Activated T-cell treated with anti-CD3 and anti-CD28 coated beads, Interleukin-2, amount 50 U/mL, for 24 hours (primary cell): ENCODE data around the gene AQP2.

ENCODE experiments used
- DNase-seq: peaks from one replicate; pipeline ENCODE4 v3.0.0-alpha.2; 2020
- H3K27ac Mint-ChIP-seq: 2 replicates; pipeline ENCODE4 v1.8.0; 2020; ENCODE audit warnings: mild to moderate bottlenecking, mixed read lengths
- H3K27me3 Mint-ChIP-seq: 2 replicates; pipeline ENCODE4 v1.8.0; 2020; ENCODE audit warnings: mixed read lengths
- H3K36me3 Mint-ChIP-seq: 2 replicates; pipeline ENCODE4 v1.8.0; 2020; ENCODE audit warnings: low read depth, mixed read lengths
- H3K4me1 Mint-ChIP-seq: 2 replicates; pipeline ENCODE4 v1.8.0; 2020; ENCODE audit warnings: low read depth, mixed read lengths
- H3K4me3 Mint-ChIP-seq: 2 replicates; pipeline ENCODE4 v1.8.0; 2020; ENCODE audit warnings: mild to moderate bottlenecking, moderate library complexity, mixed read lengths
- H3K9me3 Mint-ChIP-seq: 2 replicates; pipeline ENCODE4 v1.8.0; 2020; ENCODE audit warnings: mixed read lengths

AQP2 gene

GRCh38 chr12:49912345-49913255 is 37.9 kb upstream of the AQP2 start:
- no peaks in the 10 kb centered on the region for H3K9me3 Mint-ChIP-seq
- DNase-seq = no peak
- no peaks in the 10 kb centered on the region for H3K4me1 Mint-ChIP-seq
- no peak overlapping the region for H3K27ac Mint-ChIP-seq
- H3K4me3 Mint-ChIP-seq = no peak overlapping the region
- no peaks in the 10 kb centered on the region for H3K36me3 Mint-ChIP-seq
- H3K27me3 Mint-ChIP-seq = peaks cover 8% of the 10 kb centered on the region

- Mint-ChIP-seq H3K4me3 (no peak overlapping the region), H3K4me1 (no peaks in the 10 kb centered on the region), H3K27ac (no peak overlapping the region), H3K36me3 (no peaks in the 10 kb centered on the region), H3K27me3 (peaks cover 8% of the 10 kb centered on the region), H3K9me3 (no peaks in the 10 kb centered on the region)
- DNase-seq = no peak
Observed at GRCh38 chr12:49916129-49916919, 34.2 kb upstream of the AQP2 start.

GRCh38 chr12:49917166-49917787 is 33.3 kb upstream of the AQP2 start:
- H3K27ac Mint-ChIP-seq = no peak overlapping the region
- H3K4me3 Mint-ChIP-seq = no peak overlapping the region

GRCh38 chr12:49917788-49918173 is 32.8 kb upstream of the AQP2 start:
- no peak overlapping the region for H3K4me3 Mint-ChIP-seq
- DNase-seq = no peak
- no peaks in the 10 kb centered on the region for H3K9me3 Mint-ChIP-seq
- H3K4me1 Mint-ChIP-seq = no peaks in the 10 kb centered on the region
- peaks cover 8% of the 10 kb centered on the region for H3K27me3 Mint-ChIP-seq
- no peak overlapping the region for H3K27ac Mint-ChIP-seq
- H3K36me3 Mint-ChIP-seq = no peaks in the 10 kb centered on the region

More at GRCh38 chr12:49917166-49917787, 33.3 kb upstream of the AQP2 start:
- Mint-ChIP-seq H3K9me3 (no peaks in the 10 kb centered on the region), H3K27me3 (peaks cover 8% of the 10 kb centered on the region), H3K36me3 (no peaks in the 10 kb centered on the region), H3K4me1 (no peaks in the 10 kb centered on the region)
- DNase-seq = no peak

- peaks cover 5% of the 10 kb centered on the region for H3K27me3 Mint-ChIP-seq
- H3K9me3 Mint-ChIP-seq = no peaks in the 10 kb centered on the region
- no peaks in the 10 kb centered on the region for H3K4me1 Mint-ChIP-seq
- no peak overlapping the region for H3K4me3 Mint-ChIP-seq
- DNase-seq = no peak
- no peak overlapping the region for H3K27ac Mint-ChIP-seq
- no peaks in the 10 kb centered on the region for H3K36me3 Mint-ChIP-seq
Observed at GRCh38 chr12:49920241-49920914, 30.2 kb upstream of the AQP2 start.

GRCh38 chr12:49920915-49921286 is 29.6 kb upstream of the AQP2 start:
- H3K4me3 Mint-ChIP-seq = no peak overlapping the region
- no peak for DNase-seq
- no peaks in the 10 kb centered on the region for H3K4me1 Mint-ChIP-seq
- H3K27me3 Mint-ChIP-seq = peaks cover 5% of the 10 kb centered on the region
- H3K27ac Mint-ChIP-seq = no peak overlapping the region
- no peaks in the 10 kb centered on the region for H3K9me3 Mint-ChIP-seq
- no peaks in the 10 kb centered on the region for H3K36me3 Mint-ChIP-seq

- peaks cover 5% of the 10 kb centered on the region for H3K27me3 Mint-ChIP-seq
- no peaks in the 10 kb centered on the region for H3K9me3 Mint-ChIP-seq
- no peaks in the 10 kb centered on the region for H3K36me3 Mint-ChIP-seq
- DNase-seq = no peak
- no peak overlapping the region for H3K27ac Mint-ChIP-seq
- H3K4me3 Mint-ChIP-seq = no peak overlapping the region
- peaks cover 2% of the 10 kb centered on the region for H3K4me1 Mint-ChIP-seq
Observed at GRCh38 chr12:49921299-49921698, 29.2 kb upstream of the AQP2 start.

- no peak overlapping the region for H3K27ac Mint-ChIP-seq
- no peak overlapping the region for H3K4me3 Mint-ChIP-seq
- peaks cover 2% of the 10 kb centered on the region for H3K4me1 Mint-ChIP-seq
Observed at GRCh38 chr12:49921936-49922335, 28.6 kb upstream of the AQP2 start.

GRCh38 chr12:49922349-49923034 is 28.0 kb upstream of the AQP2 start:
- Mint-ChIP-seq H3K4me3 (no peak overlapping the region), H3K4me1 (peaks cover 2% of the 10 kb centered on the region), H3K27me3 (no peaks in the 10 kb centered on the region), H3K36me3 (no peaks in the 10 kb centered on the region), H3K9me3 (no peaks in the 10 kb centered on the region), H3K27ac (no peak overlapping the region)
- no peak for DNase-seq

More at GRCh38 chr12:49921936-49922335, 28.6 kb upstream of the AQP2 start:
- H3K9me3 Mint-ChIP-seq = no peaks in the 10 kb centered on the region
- H3K36me3 Mint-ChIP-seq = no peaks in the 10 kb centered on the region
- peaks cover 4% of the 10 kb centered on the region for H3K27me3 Mint-ChIP-seq
- DNase-seq = peak; percentile 26

GRCh38 chr12:49923035-49923644 is 27.4 kb upstream of the AQP2 start:
- Mint-ChIP-seq H3K4me1 (peaks cover 2% of the 10 kb centered on the region), H3K36me3 (no peaks in the 10 kb centered on the region), H3K4me3 (no peak overlapping the region), H3K27ac (no peak overlapping the region), H3K9me3 (no peaks in the 10 kb centered on the region), H3K27me3 (no peaks in the 10 kb centered on the region)
- DNase-seq = no peak

GRCh38 chr12:49923880-49924556 is 26.5 kb upstream of the AQP2 start:
- H3K9me3 Mint-ChIP-seq = no peaks in the 10 kb centered on the region
- DNase-seq = peak; percentile 5
- peaks cover 2% of the 10 kb centered on the region for H3K4me1 Mint-ChIP-seq
- no peaks in the 10 kb centered on the region for H3K27me3 Mint-ChIP-seq
- H3K4me3 Mint-ChIP-seq = no peak overlapping the region
- H3K36me3 Mint-ChIP-seq = no peaks in the 10 kb centered on the region
- H3K27ac Mint-ChIP-seq = no peak overlapping the region

GRCh38 chr12:49924628-49925246 is 25.8 kb upstream of the AQP2 start:
- Mint-ChIP-seq H3K9me3 (no peaks in the 10 kb centered on the region), H3K36me3 (no peaks in the 10 kb centered on the region), H3K27me3 (no peaks in the 10 kb centered on the region), H3K4me1 (peaks cover 2% of the 10 kb centered on the region), H3K4me3 (no peak overlapping the region), H3K27ac (no peak overlapping the region)
- DNase-seq = peak; percentile 7
